GM12872 (cell line): ENCODE results near the gene PRICKLE4.

Experiments
- TF ChIP-seq, protein P1 (sequence below): IDR thresholded peaks from 3 replicates; pipeline ENCODE4 v1.5.1; 2011; ENCODE audit warnings: low read depth, mild to moderate bottlenecking, low read length, moderate library complexity; ENCODE audit not compliant: insufficient read depth

The PRICKLE4 gene

DNA sequence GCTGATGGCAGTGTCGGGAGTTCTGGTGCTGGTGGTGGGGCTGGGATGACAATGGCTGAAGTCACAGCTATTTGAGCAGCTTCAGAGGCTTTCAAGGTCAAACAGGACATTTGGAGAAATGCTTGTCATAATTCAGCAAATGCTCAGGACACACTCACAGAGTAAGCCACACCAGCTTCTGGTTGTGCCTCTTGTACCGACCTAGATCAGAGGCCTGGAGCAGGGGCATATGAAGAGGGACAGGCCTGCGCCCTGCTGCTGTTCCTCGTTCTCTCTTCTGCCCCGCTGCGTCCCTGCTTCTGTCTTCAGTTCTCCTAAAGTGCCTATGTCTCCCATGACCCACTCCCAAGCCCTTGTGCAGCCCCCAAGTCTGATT, 32.5 kb upstream of the PRICKLE4 start:
- TF ChIP-seq, protein P1, sequence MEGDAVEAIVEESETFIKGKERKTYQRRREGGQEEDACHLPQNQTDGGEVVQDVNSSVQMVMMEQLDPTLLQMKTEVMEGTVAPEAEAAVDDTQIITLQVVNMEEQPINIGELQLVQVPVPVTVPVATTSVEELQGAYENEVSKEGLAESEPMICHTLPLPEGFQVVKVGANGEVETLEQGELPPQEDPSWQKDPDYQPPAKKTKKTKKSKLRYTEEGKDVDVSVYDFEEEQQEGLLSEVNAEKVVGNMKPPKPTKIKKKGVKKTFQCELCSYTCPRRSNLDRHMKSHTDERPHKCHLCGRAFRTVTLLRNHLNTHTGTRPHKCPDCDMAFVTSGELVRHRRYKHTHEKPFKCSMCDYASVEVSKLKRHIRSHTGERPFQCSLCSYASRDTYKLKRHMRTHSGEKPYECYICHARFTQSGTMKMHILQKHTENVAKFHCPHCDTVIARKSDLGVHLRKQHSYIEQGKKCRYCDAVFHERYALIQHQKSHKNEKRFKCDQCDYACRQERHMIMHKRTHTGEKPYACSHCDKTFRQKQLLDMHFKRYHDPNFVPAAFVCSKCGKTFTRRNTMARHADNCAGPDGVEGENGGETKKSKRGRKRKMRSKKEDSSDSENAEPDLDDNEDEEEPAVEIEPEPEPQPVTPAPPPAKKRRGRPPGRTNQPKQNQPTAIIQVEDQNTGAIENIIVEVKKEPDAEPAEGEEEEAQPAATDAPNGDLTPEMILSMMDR, result no peak

DNA sequence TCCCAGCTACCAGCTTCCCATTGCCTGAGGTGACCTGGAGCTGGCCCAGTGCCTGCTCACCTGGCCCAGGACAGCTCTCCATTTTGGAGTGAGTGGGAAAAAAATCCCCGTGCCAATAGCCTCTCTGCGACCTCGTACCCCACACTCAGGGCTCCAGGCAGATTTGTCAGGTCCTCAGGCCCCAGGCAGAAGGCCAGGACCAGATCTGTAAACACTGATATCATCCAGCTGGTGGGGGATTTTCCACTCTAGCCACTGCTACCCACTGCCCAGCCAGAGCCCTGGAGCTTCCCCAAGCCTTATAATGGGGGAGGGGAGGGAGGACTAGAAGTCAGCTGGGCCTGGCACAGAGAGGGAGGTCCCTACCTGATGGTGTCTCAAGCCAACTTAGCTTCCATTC, 32.0 kb upstream of the PRICKLE4 start:
- TF ChIP-seq, protein P1, result no peak

DNA sequence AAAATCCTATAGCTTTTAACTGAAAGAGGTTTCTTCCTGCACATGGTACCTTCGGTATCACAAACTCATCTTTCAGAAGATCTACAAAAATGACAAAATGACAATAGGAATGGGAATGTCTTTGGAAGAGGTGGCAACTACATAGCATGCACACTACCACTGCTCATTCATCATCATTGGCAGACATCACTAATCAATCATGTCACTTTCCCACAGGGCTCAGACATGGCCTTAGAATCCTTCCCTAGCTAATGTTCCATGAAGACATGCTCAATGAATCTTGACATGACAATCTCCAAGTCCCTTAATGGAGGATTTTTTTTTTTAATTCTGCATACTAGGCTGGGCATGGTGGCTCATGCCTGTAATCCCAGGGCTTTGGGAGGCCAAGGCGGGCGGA, 30.2 kb upstream of the PRICKLE4 start:
- TF ChIP-seq, protein P1, result no peak

DNA sequence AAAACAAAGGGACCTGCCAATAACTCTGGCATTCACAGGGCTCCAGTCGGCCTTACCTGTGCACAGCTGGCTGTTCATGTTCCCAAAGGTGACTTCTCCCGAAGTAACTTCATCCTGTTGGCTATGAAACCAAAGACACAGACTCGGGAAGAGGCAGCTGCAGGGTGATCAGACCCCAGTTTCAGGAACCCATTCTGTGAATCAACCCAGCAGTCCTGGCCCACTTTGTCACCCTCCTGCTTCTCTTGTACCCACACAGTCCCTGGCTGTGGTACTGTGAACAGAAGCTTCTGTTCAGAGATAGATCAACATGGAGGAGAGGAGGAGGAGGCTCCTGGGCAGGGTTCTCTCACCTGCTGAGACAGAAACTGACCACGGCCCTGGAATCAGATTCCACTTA, 24.7 kb upstream of the PRICKLE4 start:
- TF ChIP-seq, protein P1, result no peak

DNA sequence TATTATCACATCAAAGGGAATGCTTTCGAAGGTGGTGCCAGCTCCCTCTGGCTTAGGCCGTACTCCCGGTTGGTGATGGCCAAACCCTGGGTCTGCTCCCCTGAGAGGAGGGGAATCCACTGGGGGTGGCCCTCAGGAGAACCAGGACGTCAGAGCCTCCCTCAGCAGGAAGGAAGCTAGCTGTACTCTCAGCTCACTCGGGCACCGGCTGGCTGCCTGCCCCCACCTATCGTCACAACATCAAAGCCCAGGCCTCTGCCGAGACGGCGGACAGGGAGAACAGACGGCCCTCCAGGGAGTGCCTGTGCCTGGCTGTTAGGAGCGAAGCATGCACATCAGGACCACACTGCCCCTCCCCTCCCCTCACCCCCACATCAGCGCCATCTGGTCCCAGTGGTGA, 24.2 kb upstream of the PRICKLE4 start:
- TF ChIP-seq, protein P1, result no peak

DNA sequence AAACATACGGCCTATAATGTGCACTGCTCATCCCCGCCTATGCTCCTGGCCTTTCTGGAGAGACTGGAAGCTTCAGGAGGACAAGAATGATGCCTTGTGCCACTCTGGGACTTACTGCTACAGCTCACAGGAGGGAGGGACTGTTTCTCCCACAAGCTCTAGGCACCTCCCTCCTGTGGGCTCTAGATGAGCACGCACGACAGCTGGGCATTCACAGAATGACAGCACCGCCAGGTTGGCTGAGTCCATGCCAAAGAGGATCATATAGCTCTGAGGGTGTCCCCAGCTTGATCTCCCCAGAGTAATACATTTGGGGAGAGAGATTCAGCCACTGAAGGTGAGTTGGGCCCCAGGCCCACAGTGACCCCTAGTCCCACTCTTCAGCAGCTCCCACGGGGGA, 23.3 kb upstream of the PRICKLE4 start:
- TF ChIP-seq, protein P1, result no peak

DNA sequence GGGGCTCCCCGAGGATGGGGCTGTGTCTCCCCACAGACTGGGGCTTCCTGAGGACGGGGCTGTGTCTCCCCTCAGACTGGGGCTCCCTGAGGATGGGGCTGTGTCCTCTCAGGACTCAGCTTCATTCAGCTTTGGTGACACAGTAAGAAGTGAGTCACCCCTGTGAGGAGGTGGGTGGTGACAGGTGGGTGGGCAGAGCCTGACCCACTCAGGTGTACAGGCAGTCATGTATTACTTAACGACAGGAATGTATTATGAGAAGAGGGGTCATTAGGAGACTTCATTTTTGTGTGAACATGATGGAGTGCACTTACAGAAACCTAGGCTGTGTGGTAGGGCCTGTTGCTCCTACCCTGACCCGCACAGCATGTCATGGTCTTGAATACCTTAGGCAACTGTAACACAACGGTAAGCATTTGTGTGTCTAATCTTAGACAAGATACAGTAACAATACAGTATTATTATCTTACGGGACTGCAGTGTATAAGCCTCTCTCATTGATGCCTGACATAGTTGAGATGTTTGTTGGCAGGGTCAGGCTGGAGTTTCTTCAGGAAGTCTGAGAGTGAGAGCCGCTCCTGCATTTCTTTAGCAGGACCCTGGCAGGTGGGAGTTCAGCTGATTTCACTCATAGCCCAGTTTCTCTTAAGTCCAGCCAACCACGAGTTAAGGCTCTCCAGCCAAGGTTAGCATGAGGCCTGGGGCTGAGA, 22.5 kb upstream of the PRICKLE4 start:
- TF ChIP-seq, protein P1, result no peak
